ENCODE measurements around the gene TYW1.
"Not testable (repeated sequence)": the region's sequence is repeated elsewhere in the genome, so short reads cannot be mapped to it uniquely, and the experiment has no call there.

The TYW1 gene

DNA sequence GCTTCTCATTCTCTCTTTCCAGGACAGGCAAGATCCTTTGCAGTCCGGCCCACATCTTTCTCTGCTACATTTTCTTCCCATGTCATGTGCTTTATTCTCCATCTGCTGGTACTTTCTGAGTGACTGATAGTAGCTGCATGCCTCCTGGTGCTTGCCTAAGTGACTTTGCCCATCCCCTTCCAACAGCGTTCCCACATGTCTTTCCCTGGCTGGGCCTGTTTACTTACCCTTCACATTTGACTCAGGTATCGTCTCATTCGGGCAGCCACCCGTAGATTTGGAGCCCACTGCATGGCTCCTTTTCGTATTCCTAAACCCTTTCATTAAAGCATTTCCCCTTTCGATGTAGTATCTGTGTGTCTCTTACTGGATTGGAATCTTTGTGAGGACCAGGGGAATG lies 24.6 kb downstream of the TYW1 start:
- H3K9me3 ChIP-seq (ENCODE audit: control insufficient read depth, insufficient read depth, low read depth, low read length), result no peaks in the 10 kb centered on the region
- TF ChIP-seq ZNF169 (tag by site-specific recombination; IDR thresholded peaks at IDR 0.05), result no peak
- TF ChIP-seq ZNF610 (tag by site-specific recombination; IDR thresholded peaks at IDR 0.05; ENCODE audit: borderline replicate concordance), result no peak
- no peak for TF ChIP-seq ZBTB20 (tag by site-specific recombination; IDR thresholded peaks at IDR 0.05)
- TF ChIP-seq ZNF157 (tag by site-specific recombination; IDR thresholded peaks at IDR 0.05), result no peak
- no peak for TF ChIP-seq BCL11A (tag by site-specific recombination; IDR thresholded peaks at IDR 0.05; ENCODE audit: low read depth)
- TF ChIP-seq KLF1 (tag by site-specific recombination; IDR thresholded peaks at IDR 0.05), result no peak
- TF ChIP-seq ZNF121 (tag by site-specific recombination; IDR thresholded peaks at IDR 0.05), result no peak
- ChIA-PET POLR2A (no interaction called here), CTCF (interaction anchor here (0.6 kb wide), 1 partner anchor 1928 kb away, joined by 3 read pairs; no protein-coding TSS in a partner anchor)
- peaks cover 3 to 35% of the 10 kb centered on the region in 2 experiments; a peak in 2 of 3 replicates for H3K36me3 ChIP-seq (ENCODE audit: control insufficient read depth in 2 of 2, insufficient read depth in 1 of 2, low read length in 2 of 2)
- no peaks in the 10 kb centered on the region for H3K4me1 ChIP-seq (ENCODE audit: control insufficient read depth, insufficient read depth, low read length)
- no peak overlapping the region for H3K4me3 ChIP-seq (ENCODE audit: low read depth, low read length)
- H3K27ac ChIP-seq (ENCODE audit: extremely low read depth, low read depth, low read length), result no peak overlapping the region

DNA sequence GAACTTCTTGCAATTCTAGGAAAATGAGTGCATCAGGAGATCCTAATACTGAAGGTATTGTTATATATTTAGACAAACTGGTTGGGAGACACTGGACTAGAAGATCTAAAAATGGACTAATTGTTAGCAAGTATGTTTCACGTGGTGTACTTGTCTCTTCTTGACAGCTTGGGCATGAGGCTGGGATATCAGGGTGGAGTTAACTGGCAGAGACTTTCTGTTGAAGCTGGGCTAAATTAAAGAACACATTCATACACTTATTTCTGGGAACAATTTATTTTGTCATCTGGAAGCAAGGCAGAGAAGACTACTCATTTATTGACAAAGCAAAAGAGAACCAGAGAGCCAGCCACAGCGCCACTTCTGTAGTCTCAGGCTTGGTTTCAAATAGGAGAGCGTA lies 25.9 kb downstream of the TYW1 start:
- CTCF ChIA-PET, result no interaction called here
- H3K36me3 ChIP-seq (ENCODE audit: control insufficient read depth in 2 of 2, insufficient read depth in 1 of 2, low read length in 2 of 2), result peaks cover 4 to 35% of the 10 kb centered on the region in 2 experiments; a peak in 2 of 3 replicates
- no peak for TF ChIP-seq SP7 (tag by site-specific recombination; IDR thresholded peaks at IDR 0.05)
- TF ChIP-seq, protein P1, sequence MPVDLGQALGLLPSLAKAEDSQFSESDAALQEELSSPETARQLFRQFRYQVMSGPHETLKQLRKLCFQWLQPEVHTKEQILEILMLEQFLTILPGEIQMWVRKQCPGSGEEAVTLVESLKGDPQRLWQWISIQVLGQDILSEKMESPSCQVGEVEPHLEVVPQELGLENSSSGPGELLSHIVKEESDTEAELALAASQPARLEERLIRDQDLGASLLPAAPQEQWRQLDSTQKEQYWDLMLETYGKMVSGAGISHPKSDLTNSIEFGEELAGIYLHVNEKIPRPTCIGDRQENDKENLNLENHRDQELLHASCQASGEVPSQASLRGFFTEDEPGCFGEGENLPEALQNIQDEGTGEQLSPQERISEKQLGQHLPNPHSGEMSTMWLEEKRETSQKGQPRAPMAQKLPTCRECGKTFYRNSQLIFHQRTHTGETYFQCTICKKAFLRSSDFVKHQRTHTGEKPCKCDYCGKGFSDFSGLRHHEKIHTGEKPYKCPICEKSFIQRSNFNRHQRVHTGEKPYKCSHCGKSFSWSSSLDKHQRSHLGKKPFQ (tag by site-specific recombination; IDR thresholded peaks at IDR 0.05), result no peak
- no peak for TF ChIP-seq ZNF658 (tag by site-specific recombination; IDR thresholded peaks at IDR 0.05)
- TF ChIP-seq ZNF768 (tag by site-specific recombination; IDR thresholded peaks at IDR 0.05), result no peak
- no peak for TF ChIP-seq ZNF155 (tag by site-specific recombination; IDR thresholded peaks at IDR 0.05)
- TF ChIP-seq ZBTB1 (tag by site-specific recombination; IDR thresholded peaks at IDR 0.05), result no peak
- no peak for TF ChIP-seq ZNF335 (tag by site-specific recombination; conservative IDR thresholded peaks at IDR 0.05)
- no peak for TF ChIP-seq ZNF223 (tag by site-specific recombination; IDR thresholded peaks at IDR 0.05)
- TF ChIP-seq ZNF561 (tag by site-specific recombination; IDR thresholded peaks at IDR 0.05; ENCODE audit: borderline replicate concordance), result no peak
- TF ChIP-seq ZIC2 (tag by site-specific recombination; IDR thresholded peaks at IDR 0.05), result no peak
- TF ChIP-seq REPIN1 (tag by site-specific recombination; IDR thresholded peaks at IDR 0.05; ENCODE audit: low read depth), result no peak
- no peak for TF ChIP-seq ZNF660 (tag by site-specific recombination; IDR thresholded peaks at IDR 0.05)
- TF ChIP-seq ZFP41 (tag by site-specific recombination; IDR thresholded peaks at IDR 0.05; ENCODE audit: borderline replicate concordance), result no peak
- TF ChIP-seq ZNF132 (tag by site-specific recombination; IDR thresholded peaks at IDR 0.05; ENCODE audit: borderline replicate concordance), result no peak
- TF ChIP-seq, protein P2, sequence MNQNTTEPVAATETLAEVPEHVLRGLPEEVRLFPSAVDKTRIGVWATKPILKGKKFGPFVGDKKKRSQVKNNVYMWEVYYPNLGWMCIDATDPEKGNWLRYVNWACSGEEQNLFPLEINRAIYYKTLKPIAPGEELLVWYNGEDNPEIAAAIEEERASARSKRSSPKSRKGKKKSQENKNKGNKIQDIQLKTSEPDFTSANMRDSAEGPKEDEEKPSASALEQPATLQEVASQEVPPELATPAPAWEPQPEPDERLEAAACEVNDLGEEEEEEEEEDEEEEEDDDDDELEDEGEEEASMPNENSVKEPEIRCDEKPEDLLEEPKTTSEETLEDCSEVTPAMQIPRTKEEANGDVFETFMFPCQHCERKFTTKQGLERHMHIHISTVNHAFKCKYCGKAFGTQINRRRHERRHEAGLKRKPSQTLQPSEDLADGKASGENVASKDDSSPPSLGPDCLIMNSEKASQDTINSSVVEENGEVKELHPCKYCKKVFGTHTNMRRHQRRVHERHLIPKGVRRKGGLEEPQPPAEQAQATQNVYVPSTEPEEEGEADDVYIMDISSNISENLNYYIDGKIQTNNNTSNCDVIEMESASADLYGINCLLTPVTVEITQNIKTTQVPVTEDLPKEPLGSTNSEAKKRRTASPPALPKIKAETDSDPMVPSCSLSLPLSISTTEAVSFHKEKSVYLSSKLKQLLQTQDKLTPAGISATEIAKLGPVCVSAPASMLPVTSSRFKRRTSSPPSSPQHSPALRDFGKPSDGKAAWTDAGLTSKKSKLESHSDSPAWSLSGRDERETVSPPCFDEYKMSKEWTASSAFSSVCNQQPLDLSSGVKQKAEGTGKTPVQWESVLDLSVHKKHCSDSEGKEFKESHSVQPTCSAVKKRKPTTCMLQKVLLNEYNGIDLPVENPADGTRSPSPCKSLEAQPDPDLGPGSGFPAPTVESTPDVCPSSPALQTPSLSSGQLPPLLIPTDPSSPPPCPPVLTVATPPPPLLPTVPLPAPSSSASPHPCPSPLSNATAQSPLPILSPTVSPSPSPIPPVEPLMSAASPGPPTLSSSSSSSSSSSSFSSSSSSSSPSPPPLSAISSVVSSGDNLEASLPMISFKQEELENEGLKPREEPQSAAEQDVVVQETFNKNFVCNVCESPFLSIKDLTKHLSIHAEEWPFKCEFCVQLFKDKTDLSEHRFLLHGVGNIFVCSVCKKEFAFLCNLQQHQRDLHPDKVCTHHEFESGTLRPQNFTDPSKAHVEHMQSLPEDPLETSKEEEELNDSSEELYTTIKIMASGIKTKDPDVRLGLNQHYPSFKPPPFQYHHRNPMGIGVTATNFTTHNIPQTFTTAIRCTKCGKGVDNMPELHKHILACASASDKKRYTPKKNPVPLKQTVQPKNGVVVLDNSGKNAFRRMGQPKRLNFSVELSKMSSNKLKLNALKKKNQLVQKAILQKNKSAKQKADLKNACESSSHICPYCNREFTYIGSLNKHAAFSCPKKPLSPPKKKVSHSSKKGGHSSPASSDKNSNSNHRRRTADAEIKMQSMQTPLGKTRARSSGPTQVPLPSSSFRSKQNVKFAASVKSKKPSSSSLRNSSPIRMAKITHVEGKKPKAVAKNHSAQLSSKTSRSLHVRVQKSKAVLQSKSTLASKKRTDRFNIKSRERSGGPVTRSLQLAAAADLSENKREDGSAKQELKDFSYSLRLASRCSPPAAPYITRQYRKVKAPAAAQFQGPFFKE (tag by site-specific recombination; IDR thresholded peaks at IDR 0.05; ENCODE audit: borderline replicate concordance), result no peak
- TF ChIP-seq ZBTB7A (tag by site-specific recombination; IDR thresholded peaks at IDR 0.05; ENCODE audit: low read depth), result no peak
- no peak for TF ChIP-seq FEZF1 (tag by site-specific recombination; IDR thresholded peaks at IDR 0.05)
- no peak overlapping the region for H3K27ac ChIP-seq (ENCODE audit: extremely low read depth, low read depth, low read length)
- no peaks in the 10 kb centered on the region for H3K4me1 ChIP-seq (ENCODE audit: control insufficient read depth, insufficient read depth, low read length)
- H3K4me3 ChIP-seq (ENCODE audit: low read depth, low read length), result no peak overlapping the region
- POLR2A ChIA-PET, result no interaction called here
- H3K9me3 ChIP-seq (ENCODE audit: control insufficient read depth, insufficient read depth, low read depth, low read length), result no peaks in the 10 kb centered on the region

DNA sequence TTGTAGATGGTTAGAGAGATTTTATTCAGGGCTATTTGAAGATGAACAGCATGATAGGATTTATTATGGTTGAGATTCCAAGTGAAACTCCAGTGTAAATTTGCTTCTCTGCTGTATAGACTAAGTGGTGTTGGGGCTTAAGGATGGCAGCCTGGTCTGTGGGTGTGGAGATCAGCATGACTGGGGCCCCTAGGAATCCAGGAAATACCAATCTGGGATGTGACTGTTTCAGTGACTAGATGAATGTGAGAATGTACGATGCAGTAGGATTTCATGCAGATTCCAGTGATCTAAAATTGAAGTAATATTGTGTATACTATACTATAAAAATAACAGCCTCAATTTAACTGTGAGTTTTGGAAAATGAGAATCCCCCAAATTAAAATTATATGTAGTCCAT lies 28.8 kb downstream of the TYW1 start:
- H3K4me1 ChIP-seq (ENCODE audit: control insufficient read depth, insufficient read depth, low read length); POLR2A ChIA-PET; H3K27ac ChIP-seq (ENCODE audit: extremely low read depth, low read depth, low read length); H3K4me3 ChIP-seq (ENCODE audit: low read depth, low read length); H3K9me3 ChIP-seq (ENCODE audit: control insufficient read depth, insufficient read depth, low read depth, low read length); CTCF ChIA-PET: not testable (repeated sequence)
- peaks cover 8 to 26% of the 10 kb centered on the region in 2 experiments; a peak in 2 of 3 replicates for H3K36me3 ChIP-seq (ENCODE audit: control insufficient read depth in 2 of 2, insufficient read depth in 1 of 2, low read length in 2 of 2)

DNA sequence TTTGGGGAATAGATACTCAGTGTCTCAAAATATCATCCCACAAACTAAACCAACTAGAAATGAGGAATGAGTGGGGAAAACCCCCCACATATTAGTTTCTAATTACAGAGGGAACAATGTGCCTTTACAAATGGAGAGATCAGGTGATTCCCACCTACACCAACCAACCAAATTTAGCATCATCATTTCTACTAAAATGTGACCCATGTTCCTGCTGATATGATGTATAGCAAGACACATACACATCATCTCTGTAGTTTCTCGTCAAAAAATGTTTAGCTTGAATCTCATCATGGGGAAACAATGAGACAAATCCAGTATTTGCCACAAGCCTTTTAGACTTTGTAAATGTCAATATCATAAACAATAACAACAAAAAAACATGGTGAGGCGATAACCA lies 35.1 kb downstream of the TYW1 start:
- H3K4me1 ChIP-seq (ENCODE audit: control insufficient read depth, insufficient read depth, low read length); H3K4me3 ChIP-seq (ENCODE audit: low read depth, low read length); POLR2A ChIA-PET; CTCF ChIA-PET; H3K9me3 ChIP-seq (ENCODE audit: control insufficient read depth, insufficient read depth, low read depth, low read length); H3K36me3 ChIP-seq (ENCODE audit: control insufficient read depth in 2 of 2, insufficient read depth in 1 of 2, low read length in 2 of 2); H3K27ac ChIP-seq (ENCODE audit: extremely low read depth, low read depth, low read length): not testable (repeated sequence)

Data from HEK293 (cell line).